Urinary bladder (tissue), 4 donors: ENCODE measurements around the gene NUTM2A. TPM values are rescaled to one million over a fixed set of nuclear protein-coding genes. Genes with fewer than 3 reads are reported as not detected.
"Not testable (repeated sequence)": the region's sequence is repeated elsewhere in the genome, so short reads cannot be mapped to it uniquely, and the experiment has no call there.

Experiments used
- DNase-seq: peaks from one replicate; pipeline ENCODE4 v3.0.0-alpha.2; 2015; ENCODE audit errors: extremely low spot score
- H3K27ac ChIP-seq: one replicate; pipeline ENCODE4 v1.5.1; 2013; ENCODE audit warnings: low read depth, mild to moderate bottlenecking, moderate library complexity
- H3K36me3 ChIP-seq: one replicate; pipeline ENCODE4 v1.6.1; 2013; ENCODE audit warnings: mild to moderate bottlenecking, moderate library complexity; ENCODE audit not compliant: insufficient read depth
- H3K4me1 ChIP-seq: one replicate; pipeline ENCODE4 v1.6.1; 2013; ENCODE audit warnings: mild to moderate bottlenecking, moderate library complexity; ENCODE audit not compliant: insufficient read depth
- H3K4me3 ChIP-seq: one replicate; pipeline ENCODE4 v1.5.1; 2013; ENCODE audit warnings: low read depth, low read length
- WGBS: extraction: QIAGEN DNeasy Blood & Tissue Kit; methylation state at CpG from one replicate; pipeline ENCODE4 v1.1.7; 2013; 5-methylcytosine and 5-hydroxymethylcytosine counted together
- polyA plus RNA-seq: library from polyadenylated mRNA; stranded (reverse); fragments of 200-250 nt; gene quantifications from one replicate; pipeline ENCODE4 v1.2.3, GENCODE V29; 2013
- total RNA-seq: library from RNA; depleted of rRNA; stranded (reverse); fragments of >200 nt; gene quantifications from one replicate; pipeline ENCODE4 v1.2.3, GENCODE V29; 2014
- donor health status: healthy with polysubstance abuse.
- donor health status: healthy.

Gene NUTM2A, protein sequence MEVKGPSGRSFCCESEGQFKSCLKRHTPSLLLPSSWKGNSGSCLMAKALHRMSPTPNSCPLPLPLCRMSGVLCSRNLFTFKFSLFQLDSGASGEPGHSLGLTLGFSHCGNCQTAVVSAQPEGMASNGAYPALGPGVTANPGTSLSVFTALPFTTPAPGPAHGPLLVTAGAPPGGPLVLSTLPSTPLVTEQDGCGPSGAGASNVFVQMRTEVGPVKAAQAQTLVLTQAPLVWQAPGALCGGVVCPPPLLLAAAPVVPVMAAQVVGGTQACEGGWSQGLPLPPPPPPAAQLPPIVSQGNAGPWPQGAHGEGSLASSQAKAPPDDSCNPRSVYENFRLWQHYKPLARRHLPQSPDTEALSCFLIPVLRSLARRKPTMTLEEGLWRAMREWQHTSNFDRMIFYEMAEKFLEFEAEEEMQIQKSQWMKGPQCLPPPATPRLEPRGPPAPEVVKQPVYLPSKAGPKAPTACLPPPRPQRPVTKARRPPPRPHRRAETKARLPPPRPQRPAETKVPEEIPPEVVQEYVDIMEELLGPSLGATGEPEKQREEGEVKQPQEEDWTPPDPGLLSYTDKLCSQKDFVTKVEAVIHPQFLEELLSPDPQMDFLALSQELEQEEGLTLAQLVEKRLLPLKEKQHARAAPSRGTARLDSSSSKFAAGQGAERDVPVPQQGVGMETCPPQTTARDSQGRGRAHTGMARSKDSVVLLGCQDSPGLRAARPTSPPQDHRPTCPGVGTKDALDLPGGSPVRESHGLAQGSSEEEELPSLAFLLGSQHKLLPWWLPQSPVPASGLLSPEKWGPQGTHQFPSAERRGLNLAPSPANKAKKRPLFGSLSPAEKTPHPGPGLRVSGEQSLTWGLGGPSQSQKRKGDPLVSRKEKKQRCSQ
- total RNA-seq = 0.69 TPM
- 1.9 TPM for polyA plus RNA-seq

DNA sequence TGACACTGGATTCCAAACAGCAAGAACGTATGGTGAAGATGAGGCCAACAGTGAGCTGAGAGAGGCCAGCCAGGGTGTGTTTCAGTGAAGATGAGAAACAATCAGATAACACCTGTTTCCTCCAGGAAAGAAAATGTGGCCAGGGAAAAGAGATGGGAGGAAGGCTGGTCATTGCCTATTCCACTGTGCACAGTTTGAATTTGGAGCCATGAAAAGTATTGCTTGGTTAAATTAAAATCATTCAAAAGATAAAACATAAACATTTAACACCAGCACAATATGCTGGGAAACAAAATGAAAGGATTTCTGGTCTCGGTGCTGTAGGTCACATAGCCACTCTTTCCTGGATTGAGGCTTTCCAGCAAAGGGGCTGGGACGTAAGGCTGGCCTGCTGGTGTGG, at the start of gene NUTM2A:
NUTM2A (plus strand) TSS at position 301 of the 400 bp plus-strand sequence. CDS start 383 bp downstream, outside the sequence.
- DNase-seq, H3K27ac ChIP-seq: not testable (repeated sequence)
- WGBS = no CpG with 5 or more reads among the region's 3 CpGs

DNA sequence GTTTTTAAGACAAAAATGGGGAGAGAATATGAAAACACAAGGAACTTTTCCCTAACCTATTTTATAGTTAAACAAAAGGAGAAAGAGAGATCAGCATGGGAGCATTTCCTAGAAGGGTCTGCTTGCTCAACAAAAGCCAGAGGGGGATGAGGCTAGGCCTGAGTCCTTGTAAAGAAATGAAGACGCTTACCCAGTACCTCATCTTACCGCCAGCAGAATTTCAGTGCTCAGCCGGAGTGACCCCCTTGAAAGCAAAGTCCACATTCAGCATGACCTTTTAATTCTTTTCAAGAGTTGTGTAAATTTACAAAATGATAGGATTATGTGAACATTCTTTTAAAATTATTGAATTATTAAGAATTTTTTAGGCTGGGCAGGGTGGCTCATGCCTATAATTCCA, 47.7 kb upstream of the NUTM2A start:
- DNase-seq, H3K36me3 ChIP-seq, H3K27ac ChIP-seq, H3K4me3 ChIP-seq, H3K4me1 ChIP-seq: not testable (repeated sequence)
- WGBS = 95% methylated on average over 2 of the region's 3 CpGs

More for the DNA sequence above, at the start of gene NUTM2A:
- H3K4me3 ChIP-seq, H3K4me1 ChIP-seq, H3K36me3 ChIP-seq: not testable (repeated sequence)

GRCh38 chr10:87184421-87184820, 40.8 kb upstream of the NUTM2A start:
- H3K4me1 ChIP-seq, H3K36me3 ChIP-seq, DNase-seq, H3K4me3 ChIP-seq, H3K27ac ChIP-seq: not testable (repeated sequence)
- WGBS = 74% methylated on average over 6 of the region's 6 CpGs

- not testable (repeated sequence) for H3K27ac ChIP-seq, H3K36me3 ChIP-seq, H3K4me3 ChIP-seq, H3K4me1 ChIP-seq, DNase-seq
- 94% methylated on average over 4 of the region's 4 CpGs for WGBS
These were observed 39.2 kb upstream of the NUTM2A start for GRCh38 chr10:87186016-87186415.

GRCh38 chr10:87187573-87187972, 37.7 kb upstream of the NUTM2A start:
- H3K27ac ChIP-seq, DNase-seq, H3K36me3 ChIP-seq, H3K4me1 ChIP-seq, H3K4me3 ChIP-seq: not testable (repeated sequence)
- WGBS = 79% methylated on average over 3 of the region's 3 CpGs

GRCh38 chr10:87191841-87192240, 33.4 kb upstream of the NUTM2A start:
- not testable (repeated sequence) for DNase-seq, H3K27ac ChIP-seq, H3K4me3 ChIP-seq, H3K4me1 ChIP-seq, H3K36me3 ChIP-seq
- 93% methylated on average over 3 of the region's 3 CpGs for WGBS

- not testable (repeated sequence) for DNase-seq, H3K4me1 ChIP-seq, H3K4me3 ChIP-seq, H3K36me3 ChIP-seq, H3K27ac ChIP-seq
- 68% methylated on average over 6 of the region's 6 CpGs for WGBS
These were observed 24.3 kb upstream of the NUTM2A start for GRCh38 chr10:87200924-87201323.

- not testable (repeated sequence) for H3K4me3 ChIP-seq, H3K27ac ChIP-seq, H3K4me1 ChIP-seq, H3K36me3 ChIP-seq, DNase-seq
- 43% methylated on average over 2 of the region's 4 CpGs for WGBS
These were observed 20.4 kb upstream of the NUTM2A start for GRCh38 chr10:87204801-87205200.

DNA sequence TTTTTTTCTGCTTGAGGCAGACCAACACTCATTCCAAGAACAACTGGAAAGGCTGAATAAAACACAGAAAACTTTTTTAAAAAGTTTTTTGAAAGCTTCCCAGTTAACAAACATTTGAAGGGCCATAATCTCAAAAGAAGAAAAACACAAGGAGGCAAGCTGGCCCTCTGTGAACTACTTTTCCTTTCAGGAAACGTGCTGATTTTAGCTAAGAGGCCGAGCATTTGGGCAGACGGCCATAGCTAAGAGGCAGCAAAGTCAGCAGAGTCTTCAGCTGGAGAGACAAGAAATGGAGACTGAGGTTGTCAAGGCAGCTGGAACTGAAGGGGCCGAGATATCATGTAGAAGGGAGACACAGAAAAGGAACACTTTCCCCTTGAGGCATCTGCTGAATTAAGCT, 18.3 kb upstream of the NUTM2A start:
- 51% methylated on average over 4 of the region's 4 CpGs for WGBS
- not testable (repeated sequence) for H3K27ac ChIP-seq, H3K36me3 ChIP-seq, DNase-seq, H3K4me1 ChIP-seq, H3K4me3 ChIP-seq

DNA sequence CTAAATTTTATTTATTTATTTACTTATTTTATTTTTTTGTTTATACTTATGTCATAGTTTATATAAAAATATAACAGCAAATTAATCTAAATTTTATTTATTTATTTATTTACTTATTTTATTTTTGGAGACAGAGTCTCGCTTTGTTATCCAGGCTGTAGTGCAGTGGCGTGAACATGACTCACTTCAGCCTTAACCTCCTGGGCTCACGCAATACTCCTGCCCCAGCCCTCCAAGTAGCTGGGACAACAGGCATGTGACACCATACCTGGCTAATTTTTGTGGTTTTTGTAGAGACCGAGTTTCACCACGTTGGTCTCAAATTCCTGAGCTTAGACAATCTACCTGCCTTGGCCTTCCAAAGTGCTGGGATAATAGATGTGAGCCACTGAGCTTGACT, 14.9 kb upstream of the NUTM2A start:
- not testable (repeated sequence) for H3K27ac ChIP-seq, H3K36me3 ChIP-seq, H3K4me1 ChIP-seq, H3K4me3 ChIP-seq, DNase-seq
- 96% methylated on average over 5 of the region's 5 CpGs for WGBS

DNA sequence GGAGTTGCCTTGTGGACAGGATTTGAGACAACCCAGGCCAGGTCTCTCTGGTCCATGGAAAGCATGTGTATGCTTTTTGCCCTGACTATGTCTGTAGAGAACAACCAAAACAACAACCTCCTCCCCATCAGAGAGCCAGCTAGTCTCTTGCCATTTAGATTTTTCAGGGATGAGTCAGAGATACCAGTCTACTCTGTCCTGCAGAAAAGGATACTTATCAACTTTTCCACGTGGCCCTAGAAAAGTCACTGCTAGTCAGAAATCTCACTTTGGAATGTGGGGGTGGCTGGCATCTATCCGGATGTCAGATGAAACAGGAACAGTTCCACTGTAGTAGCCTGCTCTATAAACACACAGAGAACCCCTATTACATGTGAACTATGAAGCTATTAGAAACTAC, 13.4 kb upstream of the NUTM2A start:
- not testable (repeated sequence) for H3K36me3 ChIP-seq, H3K4me3 ChIP-seq, H3K27ac ChIP-seq, DNase-seq, H3K4me1 ChIP-seq
- 56% methylated on average over 2 of the region's 2 CpGs for WGBS

- not testable (repeated sequence) for H3K4me1 ChIP-seq
These were observed 12.0 kb upstream of the NUTM2A start for GRCh38 chr10:87213150-87213765.

GRCh38 chr10:87213806-87214205, 11.4 kb upstream of the NUTM2A start:
- not testable (repeated sequence) for DNase-seq, H3K4me1 ChIP-seq

More at GRCh38 chr10:87213150-87213765, 12.0 kb upstream of the NUTM2A start:
- not testable (repeated sequence) for H3K27ac ChIP-seq, H3K36me3 ChIP-seq, DNase-seq, H3K4me3 ChIP-seq
- WGBS = 83% methylated on average over 7 of the region's 8 CpGs

More at GRCh38 chr10:87213806-87214205, 11.4 kb upstream of the NUTM2A start:
- not testable (repeated sequence) for H3K36me3 ChIP-seq, H3K27ac ChIP-seq, H3K4me3 ChIP-seq
- 86% methylated on average over 20 of the region's 21 CpGs for WGBS
